KG1 (cell line): ENCODE results near the gene ITIH5.

ENCODE experiments used
- DNase-seq: peaks from one replicate; lab custom pipeline; 2025; lab: John Stamatoyannopoulos, UW

Gene ITIH5

GRCh38 chr10:7547206-7547605 is 119.6 kb downstream of the ITIH5 start:
- no peak for DNase-seq

- no peak for DNase-seq
These were observed 120.3 kb downstream of the ITIH5 start for GRCh38 chr10:7546385-7546967.

GRCh38 chr10:7545792-7546191 is 121.0 kb downstream of the ITIH5 start:
- no peak for DNase-seq

DNA sequence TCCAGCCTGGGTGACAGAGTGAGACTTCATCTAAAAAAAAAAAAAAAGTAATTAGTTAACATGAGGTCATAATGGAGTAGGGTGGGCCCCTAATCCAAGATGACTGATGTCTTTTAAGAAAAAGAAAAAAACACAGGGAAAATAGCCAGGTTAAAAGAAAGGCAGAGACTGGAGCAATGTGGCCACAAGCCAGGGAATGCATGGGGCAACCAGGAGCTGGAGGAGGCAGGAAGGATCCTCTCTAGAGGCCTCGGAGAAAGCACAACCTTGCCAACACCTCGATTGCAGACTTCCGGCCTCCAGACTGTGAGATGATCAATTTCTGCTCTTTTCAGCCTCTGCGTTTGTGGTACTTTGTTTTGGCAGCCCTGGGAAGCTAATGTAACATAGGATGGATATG is 121.5 kb downstream of the ITIH5 start:
- DNase-seq, result no peak

- no peak for DNase-seq
These were observed 122.6 kb downstream of the ITIH5 start for GRCh38 chr10:7544203-7544602.

DNA sequence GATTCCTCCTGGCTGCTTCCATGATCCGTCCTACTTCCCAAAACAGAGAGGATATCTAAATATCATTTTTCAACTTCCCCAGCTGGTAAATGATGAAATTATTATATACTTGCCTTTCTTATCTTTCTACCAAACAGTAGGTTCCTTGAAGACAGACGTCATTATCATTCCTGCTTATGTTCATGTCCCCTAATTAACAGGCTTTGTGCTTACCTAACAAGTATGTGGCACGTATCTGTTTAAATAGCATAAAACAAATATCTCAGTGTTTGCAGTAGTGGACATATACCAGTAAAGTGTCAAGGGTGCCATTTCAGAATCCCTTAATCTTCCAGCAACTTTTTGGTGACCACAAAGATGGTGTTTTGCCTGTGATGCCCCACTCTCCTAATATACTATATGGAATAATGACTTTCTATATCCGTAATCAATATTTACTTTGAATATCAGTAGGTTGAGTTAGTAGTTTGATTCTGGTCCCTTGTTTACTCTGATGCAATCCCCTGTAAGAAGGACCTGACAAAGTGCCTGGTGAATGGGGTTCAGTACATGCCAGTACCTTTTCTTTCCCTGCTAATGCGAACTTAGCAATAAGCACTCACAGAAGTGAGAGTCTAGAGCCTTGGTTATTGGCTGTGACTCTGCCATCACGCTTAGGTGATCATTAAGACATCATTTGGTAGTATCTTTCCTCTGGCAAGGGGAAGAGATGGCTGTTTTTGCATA is 124.4 kb downstream of the ITIH5 start:
- no peak for DNase-seq

DNA sequence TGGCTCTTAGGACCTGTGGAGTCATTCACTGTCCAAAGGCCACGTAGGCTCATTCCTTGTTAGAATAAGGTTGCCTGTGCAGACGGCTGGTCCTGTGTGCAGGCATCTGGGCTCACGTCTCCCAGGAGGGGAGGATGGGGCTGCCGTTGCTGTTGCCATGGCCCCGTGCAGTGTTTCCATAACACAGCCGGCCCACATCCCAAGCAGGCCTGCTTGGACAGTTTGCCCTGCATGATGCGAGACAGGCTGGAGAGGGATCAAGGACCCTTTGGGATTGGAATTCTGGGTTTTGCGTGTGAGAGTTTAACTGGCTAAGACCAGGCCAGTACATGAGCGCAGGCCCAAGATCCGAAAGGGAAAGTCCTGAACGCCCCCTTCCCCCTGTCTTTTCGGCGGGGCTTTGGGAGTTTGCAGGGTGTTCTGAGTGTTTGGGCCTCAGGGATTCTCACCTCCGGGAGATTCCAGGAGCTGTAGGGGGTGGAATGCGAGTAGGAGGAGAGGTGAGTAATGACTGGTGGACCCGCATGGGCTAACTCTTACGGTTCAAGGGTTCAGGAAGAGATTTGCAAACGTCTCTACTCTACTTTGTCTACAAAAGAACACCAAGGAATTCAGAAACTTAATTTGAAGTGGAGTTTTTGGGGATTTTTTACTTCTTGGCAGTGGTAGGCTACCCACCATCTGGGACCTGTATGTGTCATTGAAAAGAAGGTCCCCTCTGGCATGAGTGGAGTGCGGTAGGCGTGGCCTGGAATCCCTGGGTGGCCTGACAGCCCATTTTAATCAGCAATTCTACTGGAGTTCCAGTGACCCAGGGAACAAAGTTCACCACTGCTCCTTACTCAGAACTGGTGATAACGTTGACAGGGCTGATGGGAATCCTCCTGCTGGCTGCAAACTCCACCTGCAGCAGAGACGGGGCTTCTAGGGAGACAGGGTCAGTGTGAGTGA is 125.4 kb downstream of the ITIH5 start:
- no peak for DNase-seq

GRCh38 chr10:7538970-7539654 is 127.7 kb downstream of the ITIH5 start:
- DNase-seq, result no peak

GRCh38 chr10:7537126-7537525 is 129.6 kb downstream of the ITIH5 start:
- DNase-seq, result no peak

GRCh38 chr10:7534480-7534852 is 132.3 kb downstream of the ITIH5 start:
- DNase-seq, result no peak

- DNase-seq, result no peak
These were observed 132.9 kb downstream of the ITIH5 start for GRCh38 chr10:7533657-7534479.

- no peak for DNase-seq
These were observed 133.9 kb downstream of the ITIH5 start for GRCh38 chr10:7532723-7533498.

DNA sequence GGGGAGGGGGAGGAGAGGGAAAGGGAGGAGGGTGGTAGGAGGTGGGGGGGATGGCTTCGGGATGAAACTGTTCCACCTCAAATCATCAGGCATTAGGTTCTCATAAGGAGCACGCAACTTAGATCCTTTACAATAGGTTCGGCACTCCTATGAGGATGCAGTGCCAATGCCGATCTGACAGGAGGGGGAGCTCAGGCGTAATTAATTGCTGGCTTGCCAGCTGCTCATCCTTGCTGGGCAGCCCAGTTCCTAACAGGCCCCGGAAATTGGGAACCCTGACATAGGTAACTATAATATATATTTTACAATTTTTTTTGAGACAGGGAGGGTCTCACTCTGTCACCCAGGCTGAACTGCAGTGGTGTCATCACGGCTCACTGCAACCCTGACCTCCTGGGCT is 137.1 kb downstream of the ITIH5 start:
- no peak for DNase-seq

DNA sequence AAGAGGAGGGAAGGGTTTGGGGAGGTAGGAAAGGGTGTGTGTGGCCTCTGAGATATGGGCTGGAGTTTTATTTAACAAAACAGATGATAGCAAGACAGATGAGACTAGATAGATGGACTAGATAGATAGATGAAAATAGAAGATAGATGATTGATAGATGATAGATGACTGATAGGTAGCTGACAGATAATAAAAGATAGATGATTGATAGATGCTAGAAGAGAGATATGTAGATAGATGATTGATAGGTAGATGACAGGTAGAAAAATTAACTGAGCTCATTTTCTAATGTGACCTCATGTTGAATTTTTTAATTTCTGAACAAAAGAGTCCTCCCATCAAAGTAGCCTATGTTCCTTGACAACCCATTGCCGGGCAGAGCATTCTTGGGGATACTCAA is 139.3 kb downstream of the ITIH5 start:
- DNase-seq, result no peak

GRCh38 chr10:7526017-7526400 is 140.8 kb downstream of the ITIH5 start:
- no peak for DNase-seq

GRCh38 chr10:7525314-7526016 is 141.3 kb downstream of the ITIH5 start:
- peak; percentile 70 for DNase-seq

DNA sequence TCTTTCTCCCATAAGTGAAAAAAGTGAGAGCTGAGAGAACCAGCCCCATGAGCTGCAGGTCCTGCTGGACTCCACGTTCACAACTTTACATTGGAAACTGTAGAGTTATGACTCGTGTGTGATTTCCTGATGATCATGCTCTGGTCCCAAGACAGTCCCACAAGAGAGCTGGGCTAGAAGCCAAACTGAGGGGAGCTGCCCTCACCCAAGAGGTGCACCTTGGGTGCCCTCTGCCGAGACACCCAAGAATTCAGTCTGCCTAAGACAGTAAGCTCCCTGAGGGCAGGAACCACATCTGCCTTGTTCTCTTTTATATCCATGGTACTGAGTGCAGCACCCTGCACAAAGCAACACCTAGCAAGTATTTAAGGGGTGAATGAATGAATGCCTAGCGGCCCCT is 143.1 kb downstream of the ITIH5 start:
- no peak for DNase-seq

- DNase-seq, result no peak
These were observed 146.0 kb downstream of the ITIH5 start for GRCh38 chr10:7520507-7521485.

DNA sequence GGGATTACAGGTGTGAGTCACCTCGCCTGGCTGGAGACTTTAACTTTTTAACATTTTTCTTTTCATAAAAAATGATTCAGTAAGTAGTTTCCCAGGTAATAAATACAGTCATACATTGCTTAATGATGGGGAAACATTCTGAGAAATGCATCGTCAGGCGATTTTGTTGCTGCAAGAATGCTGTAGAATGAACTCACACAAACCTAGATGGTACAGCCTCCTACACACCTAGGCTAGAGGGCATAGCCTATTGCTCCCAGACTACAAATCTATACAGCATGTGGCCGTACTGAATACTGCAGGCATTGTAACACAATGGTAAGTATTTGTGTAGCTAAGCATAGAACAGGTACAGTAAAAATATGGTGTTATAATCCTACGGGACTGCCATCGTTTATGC is 147.4 kb downstream of the ITIH5 start:
- DNase-seq, result no peak
